ENCODE data around the gene CENPQ.

CENPQ gene

GRCh38 chr6:49506569-49507111, 43.5 kb downstream of the CENPQ start:
- DNase-seq = no peak

- no peak for DNase-seq
Observed at GRCh38 chr6:49509342-49509741, 46.2 kb downstream of the CENPQ start.

DNA sequence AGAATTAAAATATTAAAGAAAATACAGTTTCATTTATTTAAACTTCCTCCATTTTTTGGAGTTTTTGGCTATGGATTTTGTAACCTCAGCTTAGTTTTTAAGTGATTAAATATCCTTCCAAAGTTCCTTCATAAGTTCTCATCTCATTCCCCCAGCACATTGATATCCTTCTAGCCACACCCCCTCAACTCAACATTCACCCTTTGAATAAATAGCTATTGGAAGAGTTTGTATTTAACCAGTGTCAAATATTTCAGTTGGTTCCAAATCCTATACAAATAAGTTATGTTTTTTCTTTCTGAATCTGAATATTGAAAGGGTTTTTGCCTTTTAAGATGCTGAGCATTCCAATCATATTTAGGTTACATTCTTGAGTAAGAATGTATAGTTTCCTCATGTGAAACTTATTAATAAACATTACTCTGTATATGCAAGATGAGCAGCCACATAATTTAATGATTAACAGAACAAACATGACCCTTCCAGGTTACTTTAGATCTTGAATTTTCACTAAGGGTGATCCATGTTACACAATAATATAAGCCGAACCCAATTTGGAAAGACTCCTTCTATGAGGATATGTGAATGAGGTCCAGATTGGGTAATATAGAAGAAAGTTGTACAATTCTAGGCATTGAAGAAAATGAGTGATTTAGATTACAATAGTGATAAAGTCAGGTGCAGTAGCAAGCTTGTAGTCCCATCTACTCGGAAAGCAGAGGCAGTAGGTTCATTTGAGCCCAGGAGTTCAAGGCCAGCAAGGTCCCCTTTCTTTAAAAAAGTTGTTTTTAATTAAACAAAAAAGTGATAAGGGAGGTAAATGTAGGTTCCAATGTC, 50.2 kb downstream of the CENPQ start:
- DNase-seq = no peak

DNA sequence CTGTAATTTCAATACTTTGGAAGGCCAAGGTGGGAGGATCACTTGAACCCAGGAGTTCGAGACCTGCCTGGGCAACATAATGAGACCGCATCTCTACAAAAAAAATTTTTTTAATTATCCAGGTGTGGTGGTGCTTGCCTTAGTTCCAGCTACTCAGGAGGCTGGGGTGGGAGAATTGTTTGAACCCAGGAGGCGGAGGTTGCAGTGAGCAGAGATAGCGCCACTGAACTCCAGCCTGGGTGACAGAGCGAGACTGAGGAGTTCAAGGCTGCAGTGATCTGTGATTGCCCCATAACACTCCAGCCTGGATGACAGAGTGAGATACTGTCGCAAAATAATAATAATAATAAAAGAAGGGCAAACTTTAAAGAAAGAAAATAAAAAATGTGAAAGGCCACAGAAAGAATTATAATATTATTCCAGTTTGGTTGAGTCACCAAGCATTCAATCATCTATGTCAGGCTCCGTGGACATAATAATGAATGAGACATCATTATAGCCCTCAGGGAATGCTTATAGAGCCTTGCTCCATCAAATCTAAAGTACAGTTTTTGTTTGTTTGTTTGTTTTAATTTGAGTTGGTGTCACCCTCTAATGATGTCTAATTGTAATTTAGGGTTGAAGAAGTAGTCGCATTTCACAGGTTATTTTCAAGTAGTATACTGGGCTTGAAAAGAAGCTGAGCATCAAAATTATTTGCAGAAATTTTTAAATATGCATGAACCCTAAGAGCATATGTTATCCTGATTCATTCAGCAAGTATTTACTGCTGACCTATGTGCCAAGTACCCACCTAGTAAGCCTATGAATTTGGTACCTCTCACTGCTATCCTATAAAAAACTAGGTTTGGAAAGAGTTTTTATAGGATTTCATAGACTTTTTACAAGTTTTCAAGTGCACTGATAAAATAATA, 51.7 kb downstream of the CENPQ start:
- no peak for DNase-seq

GRCh38 chr6:49515485-49516146, 52.4 kb downstream of the CENPQ start:
- no peak for DNase-seq

DNA sequence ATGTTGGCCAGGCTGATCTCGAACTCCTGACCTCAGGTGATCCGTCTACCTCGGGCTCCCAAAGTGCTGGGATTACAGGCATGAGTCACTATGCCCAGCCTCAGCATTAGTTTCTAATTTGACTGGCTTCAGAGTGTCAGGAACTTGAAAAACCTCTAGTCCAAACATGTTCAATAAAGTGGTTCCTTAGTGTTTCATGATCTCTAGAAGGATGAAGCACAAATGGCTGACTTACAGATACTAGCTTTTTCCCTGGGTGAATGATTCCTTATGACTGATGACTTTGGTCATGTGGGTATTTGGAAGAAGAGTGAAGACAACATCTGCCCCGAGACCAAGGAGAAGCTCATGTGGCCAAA, 53.0 kb downstream of the CENPQ start:
- no peak for DNase-seq

DNA sequence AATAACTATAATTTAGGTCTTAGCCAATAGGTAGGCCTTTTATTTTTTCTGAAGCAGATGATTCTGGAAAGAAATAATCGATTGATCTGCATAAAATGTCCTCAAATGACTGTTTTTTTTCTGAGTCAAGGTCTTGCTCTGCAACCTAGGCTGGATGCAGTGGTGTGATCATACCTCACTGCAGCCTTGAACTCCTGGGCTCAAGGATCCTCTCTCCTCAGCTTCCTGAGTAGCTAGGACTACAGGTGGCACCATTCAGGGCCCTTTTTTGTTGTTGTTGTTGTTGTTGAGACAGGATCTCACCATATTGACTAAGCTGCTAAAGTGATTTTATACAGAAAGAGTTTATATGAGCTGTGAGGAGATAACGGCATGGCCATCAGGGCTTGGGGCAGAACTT, 54.7 kb downstream of the CENPQ start:
- no peak for DNase-seq

- no peak for DNase-seq
Observed at GRCh38 chr6:49519660-49520059, 56.5 kb downstream of the CENPQ start.

DNA sequence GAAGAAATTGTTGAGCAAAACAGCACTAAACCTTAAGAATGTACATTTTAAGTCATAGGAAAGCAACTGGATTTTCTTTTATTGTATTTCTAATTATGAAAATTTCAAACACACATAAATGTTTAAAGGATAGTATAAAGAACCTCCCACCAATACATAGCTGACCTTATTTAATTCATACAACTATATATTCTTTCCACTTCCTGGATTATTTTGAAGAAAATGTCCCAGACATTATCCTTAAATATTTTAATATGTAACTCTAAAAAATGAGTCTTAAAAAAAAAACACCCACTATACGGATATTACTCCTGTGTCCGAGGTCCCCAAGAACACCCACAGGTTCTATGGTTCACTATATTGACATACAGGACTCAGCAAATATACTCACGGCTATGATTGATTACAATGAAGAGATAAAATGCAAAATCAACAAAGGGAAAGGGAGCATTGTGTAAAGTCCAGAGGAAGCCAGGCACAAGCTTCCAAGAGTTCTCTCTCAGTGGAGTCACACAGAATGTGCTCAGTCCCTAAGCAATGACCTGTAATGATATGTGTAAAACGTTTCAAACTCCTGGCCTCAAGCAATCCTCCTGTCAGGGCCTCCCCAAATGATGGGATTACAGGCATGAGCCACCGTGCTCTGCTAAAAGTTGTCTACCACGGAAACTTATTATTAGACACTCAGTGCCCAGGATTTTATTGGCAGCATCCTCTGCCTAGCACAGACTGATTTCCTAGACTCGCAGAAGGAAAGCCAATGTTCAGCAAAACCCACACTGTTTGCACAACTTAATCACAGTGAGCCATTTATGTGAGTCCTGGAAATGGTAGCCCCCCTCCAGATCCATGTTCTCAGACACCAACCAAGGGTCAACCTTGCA, 59.8 kb downstream of the CENPQ start:
- no peak for DNase-seq

GRCh38 chr6:49523901-49524300, 60.7 kb downstream of the CENPQ start:
- no peak for DNase-seq

DNA sequence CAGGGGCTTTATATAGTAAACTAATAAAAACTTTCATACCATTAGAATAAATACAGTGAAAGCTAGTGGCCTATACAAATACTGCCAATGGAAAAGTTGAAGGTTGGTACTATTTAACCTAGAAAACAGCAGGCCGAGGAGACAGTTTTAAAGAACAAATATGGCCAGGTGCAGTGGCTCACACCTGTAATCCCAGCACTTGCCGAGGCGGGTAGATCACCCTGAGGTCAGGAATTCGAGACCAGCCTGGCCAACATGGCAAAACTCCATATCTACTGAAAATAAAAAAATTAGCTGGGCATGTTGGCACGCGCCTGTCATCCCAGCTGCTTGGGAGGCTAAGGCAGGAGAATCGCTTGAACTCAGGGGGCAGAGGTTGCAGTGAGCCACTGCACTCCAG, 61.4 kb downstream of the CENPQ start:
- no peak for DNase-seq

- no peak for DNase-seq
Observed at GRCh38 chr6:49526598-49526997, 63.4 kb downstream of the CENPQ start.

DNA sequence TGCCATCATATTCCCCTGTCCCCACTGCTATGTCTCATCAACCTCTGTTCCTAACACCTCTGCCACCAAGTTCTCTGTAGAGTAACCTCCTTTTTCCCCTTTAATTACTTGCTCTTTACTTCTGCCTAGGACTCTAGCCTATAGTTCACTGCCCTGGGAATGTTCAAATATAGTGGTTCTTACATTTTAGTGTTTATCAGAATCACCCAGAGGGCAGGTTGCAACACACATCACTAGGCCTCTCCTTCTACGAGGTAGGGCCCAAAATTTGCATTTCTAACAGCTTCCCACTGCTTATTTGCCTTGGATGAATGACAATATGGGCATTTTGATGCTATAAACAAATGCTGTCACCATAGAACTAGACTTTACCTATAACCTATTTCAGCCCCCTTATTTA, 64.2 kb downstream of the CENPQ start:
- no peak for DNase-seq

DNA sequence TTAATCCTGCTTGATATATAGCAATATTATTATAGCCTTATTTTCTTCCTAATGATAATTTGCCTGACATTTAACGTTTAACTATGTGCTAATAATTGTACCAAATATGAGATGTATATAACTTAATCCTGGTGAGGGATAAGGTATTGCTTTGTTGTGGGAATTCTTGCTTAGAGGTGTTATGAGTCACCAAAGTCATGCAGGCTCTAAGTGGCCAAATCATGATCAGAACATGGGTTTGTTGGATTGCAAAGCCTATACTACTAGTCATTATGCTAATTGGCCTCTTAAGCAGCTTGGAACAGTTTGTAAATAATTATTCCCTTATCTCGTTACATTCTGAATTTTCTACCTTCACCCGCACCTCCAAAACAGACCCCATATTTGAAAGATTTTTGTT, 65.4 kb downstream of the CENPQ start:
- DNase-seq = no peak

GRCh38 chr6:49530141-49530776, 67.1 kb downstream of the CENPQ start:
- DNase-seq = no peak

DNA sequence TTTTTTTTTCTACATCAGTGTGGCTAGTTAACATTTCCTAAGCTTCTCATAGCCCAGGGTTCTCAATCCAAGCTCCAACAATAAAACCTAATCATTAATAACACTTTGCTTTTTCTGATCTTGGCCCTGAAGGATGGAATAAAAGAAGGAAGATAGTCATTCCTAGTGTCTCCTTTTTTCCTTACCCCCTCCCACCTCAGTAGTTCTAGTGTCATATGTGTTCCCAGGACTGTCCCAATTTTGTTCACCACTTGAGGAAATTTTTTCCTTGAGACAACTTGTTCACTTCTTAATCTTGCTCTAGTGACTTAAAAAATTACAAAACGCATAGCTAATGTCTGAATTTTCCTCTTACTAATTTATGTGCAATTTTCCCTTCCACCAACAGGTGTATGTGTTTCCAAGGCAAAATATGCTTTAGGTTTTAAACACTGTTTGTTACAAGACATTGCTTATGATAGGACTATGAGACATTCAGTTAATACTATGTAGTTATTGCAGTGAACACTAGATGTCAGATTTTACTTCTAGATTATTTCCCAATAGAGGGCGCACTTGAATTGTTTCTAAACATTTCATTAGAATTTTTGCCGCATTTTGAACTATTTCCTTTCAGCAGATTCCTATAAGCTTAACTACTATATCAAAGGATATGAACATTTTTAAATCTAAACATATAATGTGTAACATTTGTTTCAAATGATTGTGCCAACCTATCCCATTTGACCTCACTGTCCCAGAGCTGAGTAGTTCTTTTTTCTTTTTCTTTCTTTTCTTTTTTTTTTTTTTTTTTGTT, 68.8 kb downstream of the CENPQ start:
- DNase-seq = no peak

GRCh38 chr6:49535795-49536194, 72.6 kb downstream of the CENPQ start:
- DNase-seq = no peak

DNA sequence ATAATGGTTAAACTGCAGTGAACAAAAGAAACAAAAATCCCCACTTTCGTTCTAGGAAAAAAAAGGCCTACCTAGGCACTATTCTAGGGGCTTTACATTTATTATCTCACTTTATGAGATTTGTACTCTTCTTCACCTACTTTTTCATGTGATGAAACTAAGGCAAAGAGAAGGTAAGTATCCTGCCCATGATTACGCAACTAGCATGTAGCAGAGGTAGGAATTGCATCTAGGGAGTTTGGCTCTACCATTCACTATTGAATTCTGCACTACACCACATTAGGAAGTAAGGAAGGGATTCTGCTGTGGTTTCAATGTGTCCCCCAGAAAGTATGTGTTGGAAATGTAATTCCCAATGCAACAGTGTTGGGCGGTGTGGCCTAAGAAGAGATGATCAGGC, 75.9 kb downstream of the CENPQ start:
- DNase-seq = no peak

DNA sequence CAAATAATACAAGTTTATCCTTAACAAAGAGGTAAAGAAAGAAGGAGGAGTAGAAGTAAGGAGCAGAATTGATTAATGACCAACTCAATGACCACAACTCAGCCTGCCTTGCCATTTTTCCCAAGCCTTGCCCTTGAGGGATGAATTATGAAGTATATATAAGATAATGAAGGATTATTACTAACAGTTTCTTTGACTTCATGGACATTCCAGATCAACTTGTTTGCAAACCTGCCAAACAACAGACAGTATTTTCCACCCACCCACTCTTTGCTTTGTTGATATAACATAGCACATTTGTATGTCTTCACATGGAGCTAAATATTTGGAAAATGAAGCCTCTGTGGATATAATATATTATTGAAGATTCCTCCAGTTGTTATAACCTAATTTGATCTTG, 77.4 kb downstream of the CENPQ start:
- no peak for DNase-seq

DNA sequence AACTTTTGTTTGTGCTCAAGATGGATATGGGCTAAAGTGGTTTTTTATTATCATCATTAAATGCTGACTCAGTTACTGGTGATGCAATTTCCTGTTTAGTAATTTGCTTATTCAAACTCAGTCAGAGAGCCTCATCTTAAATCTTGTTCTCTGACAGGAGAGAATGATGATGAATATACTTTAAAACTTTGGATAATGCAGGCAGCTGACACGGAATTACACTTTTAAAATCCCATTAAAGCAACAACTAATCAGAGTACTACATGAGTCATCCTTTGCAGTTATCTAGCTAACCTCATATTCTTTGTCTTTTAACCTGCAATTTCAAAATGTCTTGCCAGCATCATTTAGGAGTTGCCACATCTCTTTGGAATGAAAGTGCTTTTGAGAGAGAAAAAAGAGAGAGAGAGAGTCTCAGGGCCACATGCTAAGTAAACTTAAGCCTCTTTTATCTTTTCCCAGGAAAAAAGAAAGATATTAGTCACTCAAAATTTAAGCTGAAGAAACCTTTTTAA, 78.1 kb downstream of the CENPQ start:
- no peak for DNase-seq

DNA sequence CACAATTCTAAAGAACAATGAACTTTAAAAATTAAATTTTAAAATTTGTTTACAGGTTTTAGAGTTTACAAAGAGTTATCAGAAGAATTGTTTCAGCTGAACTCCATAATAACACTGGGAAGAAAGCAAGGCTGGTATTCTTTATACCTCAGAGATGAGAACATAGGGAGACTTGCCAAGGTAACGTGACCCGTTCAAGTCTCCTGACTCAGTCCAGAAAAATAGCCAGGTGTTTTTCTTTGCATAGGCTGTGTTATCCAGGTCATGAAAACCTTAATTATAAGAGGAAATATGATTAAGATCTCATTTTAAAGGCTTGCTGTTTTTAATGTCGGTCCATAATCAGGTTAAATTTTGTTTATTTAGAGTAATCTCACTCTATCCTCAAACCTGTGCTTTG, 78.8 kb downstream of the CENPQ start:
- no peak for DNase-seq
